ENCODE results near the gene PRSS53.

Gene PRSS53

GRCh38 chr16:31093132-31093703 is 4.5 kb upstream of the PRSS53 start:
- DNase-seq: no peak

GRCh38 chr16:31092330-31092729 is 3.6 kb upstream of the PRSS53 start:
- no peak for DNase-seq

GRCh38 chr16:31090540-31090939 is 1.8 kb upstream of the PRSS53 start:
- DNase-seq: no peak

GRCh38 chr16:31089199-31089598 is 456 bp upstream of the PRSS53 start:
- no peak for DNase-seq

GRCh38 chr16:31087971-31088370 is 772 bp downstream of the PRSS53 start:
- no peak for DNase-seq

GRCh38 chr16:31087481-31087880 is 1.3 kb downstream of the PRSS53 start:
- DNase-seq: no peak

GRCh38 chr16:31086629-31086906 is 2.2 kb downstream of the PRSS53 start:
- no peak for DNase-seq

GRCh38 chr16:31085873-31086628 is 2.7 kb downstream of the PRSS53 start:
- DNase-seq: no peak

- DNase-seq: no peak
Measured at GRCh38 chr16:31085411-31085810, 3.3 kb downstream of the PRSS53 start.

- DNase-seq: no peak
Measured at GRCh38 chr16:31084584-31085302, 4.0 kb downstream of the PRSS53 start.

- DNase-seq: no peak
Measured at GRCh38 chr16:31083981-31084380, 4.8 kb downstream of the PRSS53 start.

GRCh38 chr16:31083556-31083955 is 5.2 kb downstream of the PRSS53 start:
- DNase-seq: no peak

GRCh38 chr16:31083081-31083480 is 5.7 kb downstream of the PRSS53 start:
- DNase-seq: no peak

- DNase-seq: no peak
Measured at GRCh38 chr16:31082368-31083045, 6.2 kb downstream of the PRSS53 start.

- no peak for DNase-seq
Measured at GRCh38 chr16:31081428-31082351, 7.1 kb downstream of the PRSS53 start.

GRCh38 chr16:31080756-31081419 is 7.9 kb downstream of the PRSS53 start:
- no peak for DNase-seq

GRCh38 chr16:31080035-31080629 is 8.6 kb downstream of the PRSS53 start:
- no peak for DNase-seq

GRCh38 chr16:31079342-31079944 is 9.3 kb downstream of the PRSS53 start:
- no peak for DNase-seq

GRCh38 chr16:31078597-31079341 is 10.0 kb downstream of the PRSS53 start:
- no peak for DNase-seq
